Sigmoid colon (tissue), 4 donors: ENCODE results near the gene ASH1L.

ENCODE experiments used
- CTCF ChIP-seq, 4 experiments: fragments of 450-650 bp in 3 of 4; fragments of 200-600 bp in 1 of 4; IDR thresholded peaks; one replicate each; pipeline ENCODE4 v1.5.1; 2016 to 2019; ENCODE audit warnings: antibody characterized with exemption in 4 of 4, mild to moderate bottlenecking in 3 of 4, moderate library complexity in 2 of 4
- POLR2AphosphoS5 ChIP-seq, 4 donors: sonication (generic); formaldehyde crosslinking; IDR thresholded peaks; one replicate each; pipeline ENCODE4 v1.6.1; 2017; ENCODE audit warnings: antibody characterized with exemption in 4 of 4

- no peak for TF ChIP-seq POLR2AphosphoS5 (IDR thresholded peaks at IDR 0.05)
- TF ChIP-seq CTCF (IDR thresholded peaks at IDR 0.05) = no peak
Observed at GRCh38 chr1:155471891-155472290, 90.7 kb downstream of the ASH1L start.
